Hepatocyte (in vitro differentiated cells): Measurements from ENCODE around the gene QSOX2. TPM values are rescaled to one million over a fixed set of nuclear protein-coding genes. Genes with fewer than 3 reads are reported as not detected.

Experiments
- DNase-seq: peaks from one replicate; pipeline ENCODE4 v3.0.0-alpha.2; 2016; ENCODE audit warnings: low spot score
- H2AFZ ChIP-seq: fragments of 200-600 bp; sonication (generic); 2 replicates; pipeline ENCODE4 v1.6.0; 2016; ENCODE audit warnings: antibody characterized with exemption, mild to moderate bottlenecking
- H3K27ac ChIP-seq: fragments of 200-600 bp; sonication (generic); 2 replicates; pipeline ENCODE4 v1.5.1; 2016; ENCODE audit warnings: mild to moderate bottlenecking
- H3K27me3 ChIP-seq: fragments of 200-600 bp; sonication (generic); 2 replicates; pipeline ENCODE4 v1.6.1; 2016
- H3K36me3 ChIP-seq: fragments of 200-600 bp; sonication (generic); replicated peaks from 2 replicates; pipeline ENCODE4 v1.5.1; 2016; ENCODE audit warnings: low read depth; ENCODE audit not compliant: insufficient read depth
- H3K4me1 ChIP-seq: fragments of 200-600 bp; sonication (generic); 2 replicates; pipeline ENCODE4 v1.5.1; 2016; ENCODE audit warnings: mild to moderate bottlenecking, moderate library complexity; ENCODE audit not compliant: insufficient read depth
- H3K4me2 ChIP-seq: fragments of 200-600 bp; sonication (generic); 2 replicates; pipeline ENCODE4 v1.6.0; 2016
- H3K4me3 ChIP-seq: fragments of 200-600 bp; sonication (generic); 2 replicates; pipeline ENCODE4 v1.5.1; 2016; ENCODE audit warnings: mild to moderate bottlenecking
- H3K79me2 ChIP-seq: fragments of 200-600 bp; sonication (generic); 2 replicates; pipeline ENCODE4 v1.6.0; 2017; ENCODE audit warnings: mild to moderate bottlenecking
- H3K9me2 ChIP-seq: fragments of 200-600 bp; sonication (generic); replicated peaks from 2 replicates; pipeline ENCODE4 v1.6.0; 2017; ENCODE audit warnings: mild to moderate bottlenecking; ENCODE audit not compliant: insufficient read depth
- H3K9me3 ChIP-seq: fragments of 200-600 bp; sonication (generic); 2 replicates; pipeline ENCODE4 v1.5.1; 2016; ENCODE audit warnings: low read depth, mild to moderate bottlenecking
- H4K20me1 ChIP-seq: fragments of 200-600 bp; sonication (generic); 2 replicates; pipeline ENCODE4 v1.6.0; 2016; ENCODE audit warnings: mild to moderate bottlenecking; ENCODE audit not compliant: insufficient read depth, poor library complexity, severe bottlenecking
- EZH2 ChIP-seq: fragments of 200-600 bp; sonication (generic); IDR thresholded peaks from 2 replicates; pipeline ENCODE4 v1.6.1; 2016; ENCODE audit warnings: antibody characterized with exemption, mild to moderate bottlenecking, borderline replicate concordance
- EZH2phosphoT487 ChIP-seq: fragments of 200-600 bp; sonication (generic); IDR thresholded peaks from one replicate; pipeline ENCODE4 v1.6.1; 2018; ENCODE audit warnings: antibody characterized with exemption, mild to moderate bottlenecking, low read depth, moderate library complexity; ENCODE audit not compliant: unreplicated experiment, severe bottlenecking
- WGBS: methylation state at CpG from one replicate; pipeline ENCODE4 v1.1.6; 2016; ENCODE audit warnings: low lambda C conversion rate; ENCODE audit errors: missing lambda C conversion rate; 5-methylcytosine and 5-hydroxymethylcytosine counted together
- polyA plus RNA-seq: library from polyadenylated mRNA; unstranded; fragments of >200 nt; fragmentation: Nextera tagmentation; extraction: Ambion mirVana; gene quantifications from 2 replicates; pipeline ENCODE4 v1.2.1, GENCODE V29; 2016
- total RNA-seq: library from RNA; depleted of rRNA; stranded (reverse); fragments of >200 nt; gene quantifications from 2 replicates; pipeline ENCODE4 v1.2.3, GENCODE V29; 2014
- TF ChIP-seq, protein P1 (sequence below): fragments of 200-600 bp; sonication (generic); IDR thresholded peaks from 2 replicates; pipeline ENCODE4 v1.5.1; 2016; ENCODE audit warnings: antibody characterized with exemption, mild to moderate bottlenecking; ENCODE audit not compliant: poor library complexity

QSOX2 gene
- total and polyA plus RNA-seq, 2 experiments from 2014 or later = 3.3 to 11.0 TPM

- Histone ChIP-seq H3K9me3 (no peaks in the 10 kb centered on the region), H3K79me2 (no peaks in the 10 kb centered on the region), H3K4me3 (no peak overlapping the region), H3K4me1 (peaks cover 4% of the 10 kb centered on the region), H3K36me3 (no peaks in the 10 kb centered on the region), H3K27ac (no peak overlapping the region), H4K20me1 (no peaks in the 10 kb centered on the region), H2AFZ (no peak overlapping the region), H3K27me3 (no peaks in the 10 kb centered on the region), H3K4me2 (no peak overlapping the region), H3K9me2 (no peaks in the 10 kb centered on the region)
- DNase-seq = no peak
- TF ChIP-seq, protein P1, sequence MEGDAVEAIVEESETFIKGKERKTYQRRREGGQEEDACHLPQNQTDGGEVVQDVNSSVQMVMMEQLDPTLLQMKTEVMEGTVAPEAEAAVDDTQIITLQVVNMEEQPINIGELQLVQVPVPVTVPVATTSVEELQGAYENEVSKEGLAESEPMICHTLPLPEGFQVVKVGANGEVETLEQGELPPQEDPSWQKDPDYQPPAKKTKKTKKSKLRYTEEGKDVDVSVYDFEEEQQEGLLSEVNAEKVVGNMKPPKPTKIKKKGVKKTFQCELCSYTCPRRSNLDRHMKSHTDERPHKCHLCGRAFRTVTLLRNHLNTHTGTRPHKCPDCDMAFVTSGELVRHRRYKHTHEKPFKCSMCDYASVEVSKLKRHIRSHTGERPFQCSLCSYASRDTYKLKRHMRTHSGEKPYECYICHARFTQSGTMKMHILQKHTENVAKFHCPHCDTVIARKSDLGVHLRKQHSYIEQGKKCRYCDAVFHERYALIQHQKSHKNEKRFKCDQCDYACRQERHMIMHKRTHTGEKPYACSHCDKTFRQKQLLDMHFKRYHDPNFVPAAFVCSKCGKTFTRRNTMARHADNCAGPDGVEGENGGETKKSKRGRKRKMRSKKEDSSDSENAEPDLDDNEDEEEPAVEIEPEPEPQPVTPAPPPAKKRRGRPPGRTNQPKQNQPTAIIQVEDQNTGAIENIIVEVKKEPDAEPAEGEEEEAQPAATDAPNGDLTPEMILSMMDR = no peak
- TF ChIP-seq EZH2phosphoT487 (no peak), EZH2 (no peak)
- 57% methylated on average over 17 of the region's 21 CpGs for WGBS
Measured at GRCh38 chr9:136287960-136288753, 42.5 kb upstream of the QSOX2 start.

DNA sequence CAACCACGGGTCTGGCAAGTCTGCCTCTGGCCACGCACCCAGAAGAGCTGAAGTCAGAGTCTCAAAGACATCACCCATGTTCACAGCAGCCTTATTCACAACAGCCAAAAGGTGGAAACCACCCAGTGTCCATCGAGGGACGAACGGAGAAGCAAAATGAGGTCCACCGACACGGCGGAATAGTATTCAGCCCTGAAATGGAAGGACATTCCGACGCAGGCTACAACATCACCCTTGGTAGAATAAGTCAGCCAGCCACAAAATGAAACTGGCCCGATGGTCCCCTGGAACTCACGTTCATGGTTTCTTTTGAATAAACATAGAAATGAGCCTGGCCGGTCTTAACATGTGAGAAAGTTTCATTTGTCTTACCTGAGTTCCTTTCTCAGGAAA, 41.4 kb upstream of the QSOX2 start:
- no peaks in the 10 kb centered on the region for H3K9me3 ChIP-seq
- no peaks in the 10 kb centered on the region for H3K27me3 ChIP-seq
- H2AFZ ChIP-seq = no peak overlapping the region
- no peaks in the 10 kb centered on the region for H3K9me2 ChIP-seq
- no peak overlapping the region for H3K27ac ChIP-seq
- DNase-seq = no peak
- H4K20me1 ChIP-seq = no peaks in the 10 kb centered on the region
- WGBS = 96% methylated on average over 13 of the region's 13 CpGs
- TF ChIP-seq, protein P1 = no peak
- no peak for TF ChIP-seq EZH2
- no peak for TF ChIP-seq EZH2phosphoT487
- peaks cover 4% of the 10 kb centered on the region for H3K4me1 ChIP-seq
- no peaks in the 10 kb centered on the region for H3K36me3 ChIP-seq
- no peaks in the 10 kb centered on the region for H3K79me2 ChIP-seq
- no peak overlapping the region for H3K4me3 ChIP-seq
- H3K4me2 ChIP-seq = no peak overlapping the region

DNA sequence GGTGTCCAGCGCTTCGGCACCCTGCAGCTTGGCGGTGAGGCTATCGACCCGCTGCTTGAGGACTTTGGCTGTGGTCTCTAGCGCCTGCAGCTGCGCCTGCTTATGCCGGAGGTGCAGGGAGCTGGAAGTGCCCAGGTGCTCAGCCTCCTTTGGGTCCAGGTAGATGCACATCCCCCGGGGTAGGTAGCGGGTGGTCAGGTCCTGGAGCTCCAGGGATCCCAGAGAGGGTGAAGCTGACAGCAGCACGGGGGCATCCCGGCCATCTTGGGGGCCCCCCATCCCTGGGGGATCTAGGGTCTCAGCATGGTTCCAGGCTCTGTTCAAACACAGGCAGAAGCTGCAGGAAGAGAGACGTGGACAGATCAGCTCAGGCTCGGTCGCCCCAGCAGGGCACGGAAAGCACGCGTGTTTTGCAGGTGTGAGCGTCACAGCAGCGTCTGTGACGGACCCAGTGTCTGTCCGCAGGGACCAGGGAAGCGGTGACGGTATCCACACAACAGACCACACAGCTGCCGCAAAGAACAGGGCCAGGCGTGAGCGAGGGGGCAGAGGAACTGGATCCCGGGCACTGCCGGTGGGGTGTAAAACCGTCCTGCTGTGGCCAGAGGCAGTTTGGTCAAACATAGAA, 40.9 kb upstream of the QSOX2 start:
- Histone ChIP-seq H3K4me1 (peaks cover 4% of the 10 kb centered on the region), H3K36me3 (no peaks in the 10 kb centered on the region), H3K79me2 (no peaks in the 10 kb centered on the region), H3K4me2 (no peak overlapping the region), H3K27ac (no peak overlapping the region), H3K9me3 (no peaks in the 10 kb centered on the region), H3K4me3 (no peak overlapping the region), H3K27me3 (no peaks in the 10 kb centered on the region), H3K9me2 (no peaks in the 10 kb centered on the region), H2AFZ (no peak overlapping the region), H4K20me1 (no peaks in the 10 kb centered on the region)
- DNase-seq = no peak
- no peak for TF ChIP-seq EZH2phosphoT487
- no peak for TF ChIP-seq EZH2
- TF ChIP-seq, protein P1 = no peak
- 91% methylated on average over 26 of the region's 30 CpGs for WGBS
